Measurements from ENCODE around the gene HMOX1. TPM values are rescaled to one million over a fixed set of nuclear protein-coding genes. Genes with fewer than 3 reads are reported as not detected.

Gene HMOX1, protein sequence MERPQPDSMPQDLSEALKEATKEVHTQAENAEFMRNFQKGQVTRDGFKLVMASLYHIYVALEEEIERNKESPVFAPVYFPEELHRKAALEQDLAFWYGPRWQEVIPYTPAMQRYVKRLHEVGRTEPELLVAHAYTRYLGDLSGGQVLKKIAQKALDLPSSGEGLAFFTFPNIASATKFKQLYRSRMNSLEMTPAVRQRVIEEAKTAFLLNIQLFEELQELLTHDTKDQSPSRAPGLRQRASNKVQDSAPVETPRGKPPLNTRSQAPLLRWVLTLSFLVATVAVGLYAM
- 1.9 TPM for total RNA-seq

DNA sequence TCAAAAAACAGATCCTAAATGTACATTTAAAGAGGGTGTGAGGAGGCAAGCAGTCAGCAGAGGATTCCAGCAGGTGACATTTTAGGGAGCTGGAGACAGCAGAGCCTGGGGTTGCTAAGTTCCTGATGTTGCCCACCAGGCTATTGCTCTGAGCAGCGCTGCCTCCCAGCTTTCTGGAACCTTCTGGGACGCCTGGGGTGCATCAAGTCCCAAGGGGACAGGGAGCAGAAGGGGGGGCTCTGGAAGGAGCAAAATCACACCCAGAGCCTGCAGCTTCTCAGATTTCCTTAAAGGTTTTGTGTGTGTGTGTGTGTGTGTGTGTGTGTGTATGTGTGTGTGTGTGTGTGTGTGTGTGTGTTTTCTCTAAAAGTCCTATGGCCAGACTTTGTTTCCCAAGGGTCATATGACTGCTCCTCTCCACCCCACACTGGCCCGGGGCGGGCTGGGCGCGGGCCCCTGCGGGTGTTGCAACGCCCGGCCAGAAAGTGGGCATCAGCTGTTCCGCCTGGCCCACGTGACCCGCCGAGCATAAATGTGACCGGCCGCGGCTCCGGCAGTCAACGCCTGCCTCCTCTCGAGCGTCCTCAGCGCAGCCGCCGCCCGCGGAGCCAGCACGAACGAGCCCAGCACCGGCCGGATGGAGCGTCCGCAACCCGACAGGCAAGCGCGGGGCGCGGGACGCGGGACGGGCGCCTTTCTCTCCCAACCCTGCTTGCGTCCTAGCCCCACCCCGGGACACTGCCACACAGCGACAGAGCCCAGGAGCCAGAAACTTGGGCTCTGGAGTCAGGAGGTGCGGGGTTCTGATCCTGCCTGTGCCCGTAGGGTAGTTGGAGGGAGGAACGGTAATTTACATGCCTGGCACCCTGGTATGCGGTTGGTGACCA lies at the start of gene HMOX1:
HMOX1 (plus strand) TSS at position 560 of the 887 bp plus-strand sequence; CDS start at position 638, 78 bp downstream.
- peak; percentile 76 for DNase-seq

DNA sequence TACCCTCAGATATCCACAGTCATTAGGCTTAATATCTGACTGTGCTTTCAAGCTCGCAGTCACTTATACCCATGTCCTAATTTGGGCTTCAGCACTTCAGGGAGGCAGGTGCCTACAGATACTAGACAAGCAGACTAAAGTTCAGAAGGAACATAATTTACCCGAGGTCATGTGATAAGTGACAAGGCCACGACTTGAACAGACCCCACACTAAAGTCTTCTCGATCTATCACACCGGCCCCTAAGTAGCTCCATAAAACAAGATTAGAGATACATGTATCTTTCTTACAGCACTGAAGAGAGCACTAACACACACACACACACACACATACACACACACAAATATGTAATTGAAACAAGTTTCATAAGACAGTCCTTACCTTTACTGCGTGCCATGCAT lies 48.6 kb upstream of the HMOX1 start:
- no peak for DNase-seq

DNA sequence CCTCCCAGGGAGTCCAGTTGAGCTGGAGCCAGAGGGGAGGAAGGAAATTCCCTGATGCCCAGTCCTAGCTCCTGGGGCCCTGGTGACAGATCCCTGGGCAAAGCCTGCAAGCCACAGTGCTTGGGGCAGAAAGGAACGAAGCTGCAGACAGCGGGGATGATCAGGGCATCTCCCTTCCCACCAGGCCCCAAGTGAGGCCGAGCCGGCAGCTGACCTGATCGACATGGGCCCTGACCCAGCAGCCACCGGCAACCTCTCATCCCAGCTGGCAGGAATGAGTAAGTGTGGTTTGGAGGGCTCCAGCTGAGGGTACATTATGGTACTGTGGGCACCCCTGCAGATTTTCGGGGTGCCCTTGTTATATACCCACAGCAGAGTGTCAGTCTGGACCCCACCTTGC lies 47.7 kb upstream of the HMOX1 start:
- DNase-seq = no peak

DNA sequence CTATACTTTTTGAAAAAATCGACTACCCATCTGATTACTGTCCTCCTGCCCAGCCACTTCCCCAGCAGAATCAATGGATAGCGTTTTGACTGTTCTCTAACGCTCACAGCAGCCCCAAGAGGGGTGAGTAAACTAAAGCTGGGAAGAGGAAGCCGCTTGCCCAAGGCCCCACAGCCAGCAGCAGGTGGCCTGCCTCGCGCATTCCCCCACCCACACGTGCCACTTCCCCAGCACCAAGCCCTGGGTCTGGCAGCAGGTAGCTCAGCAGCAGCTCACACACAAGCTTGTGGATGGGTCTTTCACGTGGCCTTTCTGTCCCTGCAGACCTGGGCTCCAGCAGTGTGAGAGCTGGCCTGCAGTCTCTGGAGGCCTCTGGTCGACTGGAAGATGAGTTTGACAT lies 46.9 kb upstream of the HMOX1 start:
- no peak for DNase-seq

DNA sequence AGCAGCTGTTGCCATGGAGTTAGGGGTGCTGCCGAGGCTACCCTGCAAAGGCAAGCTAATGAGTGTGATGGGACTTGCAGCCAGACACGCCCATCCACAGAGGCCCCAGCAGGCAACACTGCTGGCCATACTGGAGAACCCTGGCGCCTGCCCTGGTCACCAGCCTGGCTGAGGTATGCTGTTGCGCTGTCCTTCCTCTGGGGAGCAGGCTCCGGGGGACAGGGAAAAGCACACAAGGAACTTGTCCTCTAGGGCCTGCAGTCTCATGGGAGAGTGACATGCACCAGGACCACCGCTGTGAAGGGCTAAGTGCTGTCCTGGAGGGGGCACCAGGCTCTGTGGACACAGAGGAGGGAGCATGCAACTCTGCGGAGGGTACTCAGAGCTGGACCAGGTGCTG lies 45.4 kb upstream of the HMOX1 start:
- no peak for DNase-seq

DNA sequence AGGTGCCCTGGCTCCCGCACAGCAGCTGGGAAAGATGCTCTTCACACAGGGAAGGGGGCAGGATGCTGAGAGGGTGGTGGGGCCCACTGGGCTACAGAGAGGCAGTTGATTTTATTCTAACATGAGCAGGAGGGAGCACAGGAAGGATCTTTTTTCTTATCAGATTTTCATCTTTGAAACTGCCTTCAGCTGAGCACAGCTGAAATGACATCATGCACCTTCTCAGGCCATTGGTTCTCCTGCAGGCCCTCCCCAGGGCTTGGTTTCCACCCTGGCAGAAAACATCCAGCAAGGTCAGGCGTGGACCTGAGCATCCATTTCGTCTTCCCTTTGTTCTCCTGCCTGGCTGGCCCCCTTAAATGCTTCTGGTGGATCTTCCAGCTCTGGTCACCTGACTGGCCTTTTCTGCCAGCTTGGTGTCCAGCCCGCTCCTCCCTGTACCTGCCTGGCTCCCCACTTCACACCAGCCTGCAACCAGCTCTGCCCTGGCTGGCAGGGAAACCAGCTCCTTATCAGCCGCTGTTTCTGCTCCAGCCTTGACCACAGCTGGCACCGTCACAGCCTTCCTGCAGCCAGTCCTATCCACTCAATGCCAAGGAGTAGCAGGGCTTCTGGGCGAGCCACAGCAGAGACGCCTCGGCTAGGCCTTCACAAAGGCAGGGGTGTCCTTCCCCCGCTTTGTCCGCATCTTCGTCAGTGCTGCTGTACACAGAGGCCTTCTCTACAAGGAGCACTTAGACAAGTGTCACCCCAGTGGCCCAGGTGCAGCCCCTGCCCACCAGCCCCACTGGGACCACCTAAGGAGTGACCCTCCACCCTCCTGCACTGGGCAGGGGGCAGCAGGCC lies 44.7 kb upstream of the HMOX1 start:
- no peak for DNase-seq

DNA sequence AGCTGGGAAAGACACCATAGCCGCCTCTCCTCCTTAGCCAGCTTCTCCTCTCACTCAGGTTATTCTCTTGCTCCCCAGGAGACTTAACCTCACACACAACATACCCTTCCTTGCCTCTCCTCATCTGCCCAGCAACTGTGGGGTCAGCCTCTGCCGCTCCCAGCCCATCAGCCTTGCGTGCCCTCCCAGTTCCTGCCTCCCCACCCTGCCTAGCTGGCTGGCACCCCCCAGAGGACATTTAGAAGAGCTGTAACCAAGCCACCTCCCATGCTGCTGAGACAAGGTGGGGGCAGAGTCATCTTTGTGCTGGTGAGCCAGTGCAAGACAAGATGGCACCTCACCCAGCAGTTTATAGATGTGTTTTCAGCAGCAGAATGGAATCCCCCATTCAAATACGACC lies 43.0 kb upstream of the HMOX1 start:
- DNase-seq = no peak

DNA sequence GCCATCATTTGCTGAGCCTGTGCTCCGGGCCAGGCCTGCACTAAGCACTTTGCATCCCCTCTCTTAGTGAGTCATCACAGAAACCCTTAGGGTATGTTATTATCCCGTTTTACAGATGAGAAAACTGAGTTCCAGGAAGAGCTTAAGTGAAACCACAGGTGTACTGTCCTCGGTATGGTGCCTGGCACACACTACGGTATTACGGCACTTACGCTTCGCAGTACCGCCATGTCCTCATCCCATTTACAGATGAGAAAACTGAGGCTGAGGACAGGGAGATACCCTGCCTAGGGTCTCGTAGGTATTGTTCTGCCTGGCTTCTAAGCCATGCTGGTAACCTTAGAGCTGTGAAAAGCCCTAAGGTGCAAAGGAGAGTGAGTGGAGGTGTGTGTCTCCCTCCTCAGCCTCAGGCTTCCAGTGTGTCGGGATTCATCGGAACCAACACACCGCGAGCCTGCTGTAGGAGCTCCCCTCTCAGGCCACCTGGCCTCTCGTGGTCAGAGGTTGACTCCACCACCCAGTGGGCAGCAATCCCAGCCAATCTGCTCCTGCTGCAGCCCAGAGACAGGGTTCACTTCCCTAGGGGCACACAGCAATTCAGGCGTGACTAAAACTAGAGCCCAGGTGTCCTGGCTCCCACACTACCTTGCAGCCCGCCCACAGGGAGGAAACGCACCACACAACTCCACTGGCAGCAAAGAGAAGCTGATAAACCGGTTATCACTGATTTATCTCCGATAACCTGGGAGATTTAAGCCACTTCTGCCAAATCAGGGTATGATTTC lies 39.6 kb upstream of the HMOX1 start:
- no peak for DNase-seq

DNA sequence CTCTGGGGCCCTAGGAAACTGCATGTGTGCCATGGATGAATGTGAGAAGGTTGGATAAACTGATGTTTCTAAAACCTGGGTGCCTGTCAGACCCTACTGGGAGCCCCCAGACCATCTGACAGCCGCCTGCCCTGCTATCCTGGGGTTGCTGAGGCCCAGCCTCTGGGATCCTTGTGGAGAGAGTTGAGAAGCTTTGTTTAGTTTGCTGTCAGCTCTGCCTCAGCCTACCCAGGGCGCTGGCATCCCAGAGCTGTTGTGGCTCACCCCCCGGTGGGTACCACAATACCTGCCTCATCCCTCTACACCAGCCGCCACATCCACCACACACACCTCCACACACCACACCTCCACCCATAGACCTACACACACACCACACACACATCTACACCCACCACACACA lies 38.5 kb upstream of the HMOX1 start:
- no peak for DNase-seq

DNA sequence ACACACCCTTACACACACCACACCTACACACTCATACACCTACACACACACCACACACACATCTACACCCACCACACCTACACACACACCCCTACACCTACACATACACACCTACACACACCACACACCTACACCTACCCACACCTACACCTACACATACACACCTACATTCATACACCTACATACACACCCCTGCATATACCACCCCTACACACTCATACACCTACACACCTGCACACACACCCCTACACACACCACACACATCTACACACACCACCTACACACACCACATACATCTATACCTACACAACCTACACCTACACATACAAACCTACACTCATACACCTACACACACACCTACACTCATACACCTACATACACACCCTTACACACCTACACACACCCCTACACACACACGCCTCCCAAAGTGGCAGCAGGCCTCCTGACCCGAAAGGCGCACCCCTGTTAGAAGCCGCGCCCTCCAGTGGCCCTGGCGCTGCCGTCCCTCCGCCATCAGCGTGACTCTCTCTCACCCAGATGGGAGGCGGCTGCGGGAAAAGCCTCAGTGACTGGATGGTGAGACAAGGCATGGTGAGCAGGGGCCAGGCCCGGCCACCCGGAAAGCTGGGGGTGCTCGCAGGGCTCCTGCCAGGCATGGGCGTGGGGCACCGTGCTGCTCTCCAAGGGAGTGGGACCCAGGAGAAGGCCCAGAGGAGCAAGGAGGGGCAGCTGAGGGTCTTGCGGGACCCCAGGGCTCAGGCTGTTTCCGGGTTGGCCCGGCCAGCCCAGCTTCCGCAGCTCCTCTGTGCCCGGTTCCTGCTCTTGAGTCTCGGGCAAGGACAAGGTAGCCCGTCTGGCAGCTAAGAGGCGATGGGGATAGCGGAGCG lies 37.0 kb upstream of the HMOX1 start:
- DNase-seq = no peak

DNA sequence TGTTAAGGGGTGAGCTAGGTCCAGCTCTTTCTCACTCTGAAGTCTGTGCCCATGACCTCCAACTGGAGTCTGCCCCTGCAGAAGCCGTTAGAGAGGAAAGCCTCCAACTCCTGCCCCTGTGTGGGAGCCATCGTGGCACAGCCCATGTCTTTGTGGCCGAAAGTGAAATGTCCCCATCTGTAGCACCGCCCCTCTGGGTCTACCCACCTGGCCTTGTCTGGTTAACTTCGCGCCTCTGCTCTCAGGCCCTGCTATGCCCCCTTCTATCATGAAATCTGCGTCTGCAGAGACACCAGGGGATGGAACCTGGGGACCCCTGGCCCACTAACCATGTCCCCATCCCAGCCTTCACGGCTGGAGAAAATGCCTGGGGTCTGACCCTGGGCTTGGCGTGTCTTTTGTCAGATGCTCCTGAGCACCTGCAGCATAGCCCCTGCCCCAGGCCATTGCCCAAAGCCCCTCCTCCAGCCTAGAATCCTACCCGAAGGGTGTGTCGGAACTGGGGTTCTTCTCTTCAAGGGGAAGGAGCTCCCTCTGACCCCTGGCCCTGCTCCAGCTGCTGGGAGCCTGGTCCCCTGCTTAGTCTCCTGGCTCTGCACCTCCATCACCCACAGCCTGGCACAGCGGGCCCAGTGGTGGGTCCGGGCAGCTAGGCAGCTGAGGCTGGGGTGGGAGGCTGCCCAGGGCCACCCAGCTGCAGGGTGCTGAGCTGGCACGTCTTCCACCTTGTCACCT lies 35.8 kb upstream of the HMOX1 start:
- no peak for DNase-seq

DNA sequence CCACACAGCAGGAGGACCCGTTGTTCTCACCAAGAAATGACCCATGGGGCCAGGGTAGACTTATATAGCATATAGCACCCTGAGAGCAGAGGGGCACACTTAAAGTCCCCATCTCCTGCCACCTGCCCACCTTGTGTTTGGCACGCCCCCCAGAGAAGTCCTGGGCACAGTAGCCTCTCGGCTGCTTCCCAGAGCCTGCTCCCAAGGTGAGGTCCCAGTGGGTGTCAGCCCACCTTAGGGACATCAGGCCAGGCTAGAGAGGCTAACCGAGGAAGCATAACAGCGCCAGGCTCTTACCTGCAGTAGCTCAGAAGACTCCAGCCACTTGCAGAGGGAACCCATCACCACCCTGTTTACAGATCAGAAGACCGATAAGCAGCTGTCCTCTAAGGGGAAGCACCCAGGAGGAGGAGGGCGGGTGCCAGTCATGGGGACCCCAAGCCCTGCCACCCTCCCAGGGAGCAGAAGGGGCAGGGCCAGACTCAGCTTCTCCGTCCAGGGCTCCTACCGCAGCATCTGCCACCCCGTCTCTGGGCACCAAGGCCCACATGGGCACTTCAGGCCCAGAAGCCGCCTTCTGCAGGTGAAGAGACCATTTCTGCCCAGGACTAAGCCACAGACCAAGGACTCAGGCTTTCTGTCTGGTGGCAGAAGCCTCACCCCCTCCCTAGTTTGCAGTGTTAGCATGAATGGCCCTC lies 34.9 kb upstream of the HMOX1 start:
- DNase-seq = no peak

DNA sequence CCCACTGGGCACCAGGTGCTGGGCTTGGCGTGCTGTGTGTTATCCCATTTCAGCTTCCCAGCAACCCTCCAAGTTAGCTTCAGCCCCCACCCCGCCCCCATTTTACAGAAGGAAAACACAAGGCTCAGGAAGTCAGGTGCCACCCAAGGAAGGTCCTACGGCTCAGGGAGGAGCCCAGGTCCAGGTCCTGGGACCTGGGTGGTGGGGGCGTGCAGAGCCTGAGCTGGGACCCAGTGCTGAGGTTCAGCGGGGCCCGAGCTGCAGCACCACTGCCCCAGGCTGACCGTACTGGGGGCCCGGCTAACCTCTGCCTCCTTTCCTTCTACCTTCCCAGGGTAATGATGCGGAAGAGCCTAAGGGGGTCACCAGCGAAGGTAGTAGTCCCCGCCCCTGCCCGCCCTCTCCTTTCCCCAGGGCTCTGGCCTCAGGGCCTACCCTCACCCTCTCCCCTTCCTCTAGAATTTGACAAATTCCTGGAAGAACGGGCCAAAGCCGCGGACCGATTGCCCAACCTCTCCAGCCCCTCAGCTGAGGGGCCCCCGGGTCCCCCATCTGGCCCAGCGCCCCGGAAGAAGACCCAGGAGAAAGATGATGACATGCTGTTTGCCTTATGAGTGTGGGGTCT lies 34.2 kb upstream of the HMOX1 start:
- no peak for DNase-seq

DNA sequence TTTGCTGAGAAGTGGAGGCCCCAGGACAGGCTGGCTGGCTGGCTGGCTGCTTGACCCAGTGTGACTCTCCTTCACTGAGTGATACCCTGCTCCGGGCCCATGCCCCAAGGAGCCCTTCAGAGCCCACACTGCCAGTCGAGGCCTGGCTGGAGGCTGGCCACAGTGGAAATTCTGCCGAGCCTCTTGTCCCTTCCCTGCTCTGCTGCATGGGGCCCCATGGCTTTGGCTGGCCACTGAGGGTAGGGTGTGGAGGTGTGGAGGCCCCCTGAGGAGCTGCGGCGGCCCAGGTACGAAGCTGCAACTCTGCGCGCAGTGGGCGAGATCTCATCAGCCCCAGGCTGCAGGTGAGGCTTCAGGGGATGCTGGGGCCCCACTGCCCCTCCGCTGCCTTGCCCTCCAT lies 33.4 kb upstream of the HMOX1 start:
- no peak for DNase-seq

DNA sequence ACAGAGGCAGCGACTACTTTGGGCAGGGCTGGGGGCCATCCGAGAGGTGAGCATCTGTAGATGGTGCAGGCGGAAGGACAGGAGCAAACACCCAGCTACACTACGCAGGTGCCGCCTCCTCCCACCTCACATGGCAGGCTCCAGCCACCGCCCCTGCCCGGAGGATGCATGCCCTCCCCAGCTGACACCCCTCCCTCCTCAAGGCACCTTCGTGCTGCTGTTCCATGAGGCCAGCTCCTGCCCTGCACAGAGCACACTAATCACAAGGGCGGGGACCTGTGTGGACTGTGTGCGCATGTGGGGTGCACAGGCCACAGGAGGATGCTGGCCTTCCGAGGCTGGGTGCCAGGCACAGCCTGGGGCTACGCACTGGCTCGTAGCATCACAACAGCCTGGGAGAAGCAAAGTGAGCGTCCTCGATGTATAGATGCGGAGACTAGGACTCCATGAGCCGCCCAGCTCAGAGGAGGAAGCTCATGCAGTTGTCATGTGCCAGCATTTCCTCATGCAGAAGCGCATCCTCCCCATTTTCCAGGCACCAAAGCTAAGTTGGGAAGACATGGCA lies 32.8 kb upstream of the HMOX1 start:
- no peak for DNase-seq

DNA sequence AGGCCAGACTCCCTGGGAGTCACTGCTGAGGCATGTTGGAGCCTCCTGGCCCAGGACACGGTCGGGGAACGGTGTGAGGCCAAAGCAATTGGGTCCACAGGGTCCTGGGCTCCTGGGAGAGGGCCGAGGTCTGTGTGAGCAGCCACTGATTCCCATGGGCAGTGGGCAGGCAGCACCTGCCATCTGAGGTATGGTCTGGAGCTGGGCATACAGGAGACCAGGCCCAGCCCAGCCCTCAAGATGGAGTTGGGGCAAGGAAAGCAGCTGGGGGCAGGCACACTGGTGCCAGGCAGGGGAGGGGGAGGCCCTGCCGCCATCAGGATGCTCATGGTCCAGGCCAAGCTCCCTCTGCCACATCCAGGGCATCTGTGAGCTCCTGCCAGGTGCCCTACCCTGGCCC lies 32.2 kb upstream of the HMOX1 start:
- no peak for DNase-seq

DNA sequence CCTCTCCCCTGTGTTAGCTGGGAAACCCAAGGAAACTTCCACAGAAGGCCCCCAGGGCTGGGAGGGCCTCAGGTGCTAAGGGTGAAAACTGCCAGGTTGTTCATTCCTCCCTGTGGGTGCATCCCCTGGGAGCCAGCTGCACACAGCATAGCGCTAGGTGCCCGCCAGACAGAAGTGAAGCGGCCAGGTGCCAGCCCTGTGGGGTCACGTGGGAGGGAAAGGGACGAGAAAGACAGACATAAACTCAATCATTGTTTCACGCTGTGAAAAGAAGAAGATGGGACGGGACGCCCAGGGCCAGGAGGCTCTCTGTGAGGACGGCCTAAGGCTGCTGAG lies 31.6 kb upstream of the HMOX1 start:
- no peak for DNase-seq

DNA sequence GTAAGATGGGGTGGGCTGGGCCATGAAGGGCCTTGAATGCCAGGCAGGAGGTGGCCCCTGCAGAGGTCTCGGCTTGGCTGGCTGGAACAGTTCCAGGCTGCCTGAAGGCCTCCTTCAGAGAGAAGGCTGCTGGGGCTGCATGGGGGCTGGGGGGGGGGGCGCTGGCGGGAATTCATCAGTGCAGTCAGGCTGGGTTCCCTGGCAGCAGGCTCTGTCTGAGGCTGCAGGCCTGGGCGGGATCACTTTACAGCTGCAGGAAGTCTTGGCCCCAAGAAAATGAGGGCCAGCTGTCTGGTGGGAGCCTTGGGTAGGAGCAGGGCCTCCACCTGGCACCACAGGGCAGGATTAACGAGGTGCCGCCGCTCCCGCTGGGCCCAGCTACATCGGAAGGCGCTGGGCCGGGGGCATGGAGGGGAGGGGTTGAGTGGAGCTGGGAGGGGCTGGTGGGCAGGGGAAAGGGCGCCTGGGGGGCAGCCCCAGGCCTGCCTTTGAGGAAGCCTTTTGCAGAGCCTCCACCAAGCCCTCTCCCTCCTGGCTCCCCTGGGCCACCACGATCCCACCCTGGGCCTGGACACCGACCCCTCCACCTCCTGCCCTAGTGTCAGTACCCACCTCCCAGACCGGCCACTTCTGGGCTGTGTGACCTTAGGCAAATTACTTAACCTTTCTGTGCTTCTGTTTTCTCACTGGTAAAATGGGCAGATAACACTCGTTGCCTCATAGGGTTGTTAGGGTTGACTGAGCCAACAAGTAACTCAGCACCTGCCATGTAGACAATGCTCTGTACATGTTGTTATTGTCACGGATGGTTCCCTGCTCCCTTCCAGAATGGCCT lies 31.0 kb upstream of the HMOX1 start:
- no peak for DNase-seq
